Naive thymus-derived CD8-positive, alpha-beta T cell (primary cell): ENCODE data around the gene MGAT3. TPM values are rescaled to one million over a fixed set of nuclear protein-coding genes. Genes with fewer than 3 reads are reported as not detected.
A peak's percentile ranks its signal among the peaks of the same experiment; 100 is the strongest.

Experiments used
- ATAC-seq, 2 donors: fragments of 150-1000 bp; cut with Tn5 transposase in 1 of 2; sonication (Bioruptor Pico), chemical (Tn5 transposase) in 1 of 2; 1 replicate in 1 of 2; 2 replicates in 1 of 2; pipeline ENCODE4 v1.10.0; 2021; ENCODE audit warnings: mild to moderate bottlenecking in 2 of 2, moderate library complexity in 2 of 2
- POLR2A ChIA-PET: fragments of 350-600 bp; sonication (Branson Sonifier 250); formaldehyde crosslinking; loops from one replicate; lab custom pipeline; 2021; ENCODE audit warnings: antibody characterized with exemption; lab: Charles Lee
- DNase-seq, 10 donors: peaks; one replicate each; pipeline versions ENCODE4 v3.0.0 to v3.0.0-alpha.2; 2020 to 2022
- H3K27ac Mint-ChIP-seq, 10 donors: one replicate each; pipeline ENCODE4 v1.8.0; 2020 to 2022; ENCODE audit warnings: mild to moderate bottlenecking in 10 of 10, mixed read lengths in 10 of 10, moderate library complexity in 4 of 10, inconsistent platforms in 1 of 10
- H3K27me3 Mint-ChIP-seq, 5 donors: one replicate each; pipeline ENCODE4 v1.8.0; 2021 to 2022; ENCODE audit warnings: mixed read lengths in 5 of 5
- H3K36me3 Mint-ChIP-seq, 3 donors: one replicate each; pipeline ENCODE4 v1.8.0; 2020 to 2022; ENCODE audit warnings: mixed read lengths in 3 of 3, mild to moderate bottlenecking in 2 of 3, inconsistent platforms in 1 of 3
- H3K4me1 Mint-ChIP-seq, 4 donors: one replicate each; pipeline ENCODE4 v1.8.0; 2021 to 2022; ENCODE audit warnings: mixed read lengths in 4 of 4
- H3K4me3 Mint-ChIP-seq, 10 donors: one replicate each; pipeline ENCODE4 v1.8.0; 2020 to 2022; ENCODE audit warnings: mild to moderate bottlenecking in 10 of 10, mixed read lengths in 10 of 10, moderate library complexity in 6 of 10, inconsistent platforms in 1 of 10
- H3K9me3 Mint-ChIP-seq, 9 donors: one replicate each; pipeline ENCODE4 v1.8.0; 2020 to 2022; ENCODE audit warnings: mixed read lengths in 9 of 9, mild to moderate bottlenecking in 3 of 9, inconsistent platforms in 1 of 9, moderate library complexity in 1 of 9
- polyA plus RNA-seq, 3 donors: library from polyadenylated mRNA; unstranded; fragments of 300-500 nt; fragmentation: Illumina TruSeq; gene quantifications; one replicate each; pipeline ENCODE4 v1.2.3, GENCODE V29; 2021
- total RNA-seq, 8 experiments: library from RNA in 2 of 8; stranded (reverse) in 2 of 8; gene quantifications; one replicate each; pipeline ENCODE4 v1.2.3 and lab custom pipeline; 2021 to 2026

The MGAT3 gene
- total and polyA plus RNA-seq, 5 experiments from 2014 or later, result 0.05 to 0.55 (median 0.27) TPM

GRCh38 chr22:39469326-39469680 lies 12.5 kb downstream of the MGAT3 start:
- H3K4me3 Mint-ChIP-seq, result no peak overlapping the region
- ATAC-seq (no peak), DNase-seq (no peak)
- no peaks in the 10 kb centered on the region for H3K9me3 Mint-ChIP-seq
- POLR2A ChIA-PET, result interaction anchor here (2.0 kb wide), 1 partner anchor 9 kb away, joined by 7 read pairs; no protein-coding TSS in a partner anchor
- H3K27ac Mint-ChIP-seq, result peak overlapping the region in 1 of 10 donors; percentile 28
- H3K27me3 Mint-ChIP-seq, result no peaks in the 10 kb centered on the region
- peaks cover 21 to 40% (median 37%) of the 10 kb centered on the region in 4 donors for H3K4me1 Mint-ChIP-seq
- no peaks in the 10 kb centered on the region for H3K36me3 Mint-ChIP-seq

- ATAC-seq (no peak), DNase-seq (no peak)
- H3K36me3 Mint-ChIP-seq, result no peaks in the 10 kb centered on the region
- H3K27ac Mint-ChIP-seq, result peak overlapping the region in 3 of 10 donors; percentile 28 to 76 (median 29)
- peak overlapping the region in 2 of 10 donors; percentile 6 to 33 for H3K4me3 Mint-ChIP-seq
- no peaks in the 10 kb centered on the region for H3K9me3 Mint-ChIP-seq
- POLR2A ChIA-PET, result interaction anchor here (2.0 kb wide), 1 partner anchor 9 kb away, joined by 7 read pairs; no protein-coding TSS in a partner anchor
- peaks cover 21 to 40% (median 37%) of the 10 kb centered on the region in 4 donors for H3K4me1 Mint-ChIP-seq
- no peaks in the 10 kb centered on the region for H3K27me3 Mint-ChIP-seq
These were observed 13.1 kb downstream of the MGAT3 start for GRCh38 chr22:39469681-39470450.

- POLR2A ChIA-PET, result interaction anchor here (1.0 kb wide), 1 partner anchor 24 kb away, joined by 3 read pairs; no protein-coding TSS in a partner anchor
- H3K9me3 Mint-ChIP-seq, result no peaks in the 10 kb centered on the region
- H3K27me3 Mint-ChIP-seq, result no peaks in the 10 kb centered on the region
- H3K36me3 Mint-ChIP-seq, result no peaks in the 10 kb centered on the region
- no peak for ATAC-seq
- DNase-seq, result no peak
- H3K4me1 Mint-ChIP-seq, result peaks cover 21 to 40% (median 34%) of the 10 kb centered on the region in 4 donors
- H3K27ac Mint-ChIP-seq, result peak overlapping the region in 5 of 10 donors; percentile 29 to 76 (median 75)
- H3K4me3 Mint-ChIP-seq, result peak overlapping the region in 3 of 10 donors; percentile 6 to 58 (median 33)
These were observed 13.9 kb downstream of the MGAT3 start for GRCh38 chr22:39470451-39471291.

- POLR2A ChIA-PET, result interaction anchor here (1.0 kb wide), 1 partner anchor 25 kb away, joined by 3 read pairs; no protein-coding TSS in a partner anchor
- peak overlapping the region in 9 of 10 donors; percentile 17 to 88 (median 73) for H3K27ac Mint-ChIP-seq
- no peaks in the 10 kb centered on the region for H3K36me3 Mint-ChIP-seq
- peak; percentile 76 to 85 for ATAC-seq
- peak overlapping the region; percentile 8 to 83 (median 59) for H3K4me3 Mint-ChIP-seq
- no peaks in the 10 kb centered on the region for H3K27me3 Mint-ChIP-seq
- H3K9me3 Mint-ChIP-seq, result no peaks in the 10 kb centered on the region
- peaks cover 21 to 40% (median 34%) of the 10 kb centered on the region in 4 donors for H3K4me1 Mint-ChIP-seq
- DNase-seq, result peak in 3 of 10 donors; percentile 12 to 29 (median 20)
These were observed 14.7 kb downstream of the MGAT3 start for GRCh38 chr22:39471381-39472141.

GRCh38 chr22:39472570-39473556 lies 16.1 kb downstream of the MGAT3 start:
- H3K27me3 Mint-ChIP-seq, result no peaks in the 10 kb centered on the region
- POLR2A ChIA-PET, result interaction anchor here (1.1 to 1.2 kb wide), 2 partner anchors 26 to 85 kb away, joined by 3 read pairs; no protein-coding TSS in a partner anchor
- ATAC-seq, result no peak

GRCh38 chr22:39473851-39474250 lies 17.0 kb downstream of the MGAT3 start:
- POLR2A ChIA-PET, result interaction anchor here (1.1 kb wide), 1 partner anchor 86 kb away, joined by 3 read pairs; no protein-coding TSS in a partner anchor
- Mint-ChIP-seq H3K4me1 (peaks cover 16 to 33% (median 29%) of the 10 kb centered on the region in 4 donors), H3K9me3 (no peaks in the 10 kb centered on the region), H3K4me3 (no peak overlapping the region), H3K27ac (no peak overlapping the region), H3K27me3 (no peaks in the 10 kb centered on the region), H3K36me3 (no peaks in the 10 kb centered on the region)
- DNase-seq (no peak), ATAC-seq (no peak)

More at GRCh38 chr22:39472570-39473556, 16.1 kb downstream of the MGAT3 start:
- Mint-ChIP-seq H3K4me3 (peak overlapping the region in 4 of 10 donors; percentile 23 to 62 (median 56)), H3K4me1 (peaks cover 18 to 40% (median 29%) of the 10 kb centered on the region in 4 donors), H3K9me3 (no peaks in the 10 kb centered on the region), H3K27ac (peak overlapping the region in 4 of 10 donors; percentile 29 to 86 (median 52)), H3K36me3 (no peaks in the 10 kb centered on the region)
- no peak for DNase-seq

GRCh38 chr22:39474351-39475111 lies 17.7 kb downstream of the MGAT3 start:
- no peaks in the 10 kb centered on the region for H3K36me3 Mint-ChIP-seq
- H3K27ac Mint-ChIP-seq, result peak overlapping the region in 1 of 10 donors; percentile 25
- H3K27me3 Mint-ChIP-seq, result no peaks in the 10 kb centered on the region
- POLR2A ChIA-PET, result interaction anchor here (0.9 to 1.1 kb wide), 2 partner anchors 68 to 87 kb away, joined by 3 read pairs; no protein-coding TSS in a partner anchor
- H3K4me1 Mint-ChIP-seq, result peaks cover 16 to 33% (median 29%) of the 10 kb centered on the region in 4 donors
- H3K4me3 Mint-ChIP-seq, result no peak overlapping the region
- ATAC-seq, result no peak
- no peaks in the 10 kb centered on the region for H3K9me3 Mint-ChIP-seq
- DNase-seq, result no peak

- POLR2A ChIA-PET, result interaction anchor here (0.6 to 1.3 kb wide), 4 partner anchors 29 to 669 kb away, joined by 3 to 6 read pairs (median 3); partner anchors contain the start of gene TAB1
- no peak overlapping the region for H3K4me3 Mint-ChIP-seq
- no peak for DNase-seq
These were observed 18.5 kb downstream of the MGAT3 start for GRCh38 chr22:39475337-39475736.

GRCh38 chr22:39475902-39476301 lies 19.1 kb downstream of the MGAT3 start:
- H3K4me3 Mint-ChIP-seq, result no peak overlapping the region
- POLR2A ChIA-PET, result interaction anchor here (0.9 to 1.3 kb wide), 3 partner anchors 29 to 76 kb away, joined by 3 read pairs; partner anchors contain the start of gene TAB1
- no peak for ATAC-seq
- no peaks in the 10 kb centered on the region for H3K9me3 Mint-ChIP-seq
- no peaks in the 10 kb centered on the region for H3K36me3 Mint-ChIP-seq
- H3K27ac Mint-ChIP-seq, result peak overlapping the region in 2 of 10 donors; percentile 8 to 53
- peaks cover 14 to 22% (median 22%) of the 10 kb centered on the region in 4 donors for H3K4me1 Mint-ChIP-seq
- no peaks in the 10 kb centered on the region for H3K27me3 Mint-ChIP-seq
- DNase-seq, result no peak

More at GRCh38 chr22:39475337-39475736, 18.5 kb downstream of the MGAT3 start:
- Mint-ChIP-seq H3K27ac (peak overlapping the region in 1 of 10 donors; percentile 53), H3K9me3 (no peaks in the 10 kb centered on the region), H3K27me3 (no peaks in the 10 kb centered on the region), H3K36me3 (no peaks in the 10 kb centered on the region), H3K4me1 (peaks cover 15 to 27% (median 24%) of the 10 kb centered on the region in 4 donors)
- no peak for ATAC-seq

GRCh38 chr22:39476664-39477063 lies 19.9 kb downstream of the MGAT3 start:
- H3K4me1 Mint-ChIP-seq, result peaks cover 14 to 18% (median 16%) of the 10 kb centered on the region in 4 donors
- H3K27ac Mint-ChIP-seq, result no peak overlapping the region
- no peak for DNase-seq
- H3K36me3 Mint-ChIP-seq, result no peaks in the 10 kb centered on the region
- POLR2A ChIA-PET, result interaction anchor here (1.3 kb wide), 1 partner anchor 30 kb away, joined by 3 read pairs; no protein-coding TSS in a partner anchor
- H3K4me3 Mint-ChIP-seq, result no peak overlapping the region
- H3K9me3 Mint-ChIP-seq, result no peaks in the 10 kb centered on the region
- H3K27me3 Mint-ChIP-seq, result no peaks in the 10 kb centered on the region
- no peak for ATAC-seq
